BE2C (cell line): Measurements from ENCODE around the gene OPHN1.
"Not testable (repeated sequence)": the region's sequence is repeated elsewhere in the genome, so short reads cannot be mapped to it uniquely, and the experiment has no call there.

Source experiments
- DNase-seq: peaks from one replicate; pipeline ENCODE4 v3.0.0-alpha.2; 2020
- H3K27me3 ChIP-seq: fragments of 250-450 bp; sonication (Bioruptor Pico); 2 replicates; pipeline ENCODE4 v1.5.1; 2020; ENCODE audit warnings: mild to moderate bottlenecking
- H3K36me3 ChIP-seq: fragments of 250-450 bp; sonication (Bioruptor Pico); 2 replicates; pipeline ENCODE4 v1.5.1; 2020; ENCODE audit warnings: mild to moderate bottlenecking
- H3K4me1 ChIP-seq: fragments of 250-450 bp; sonication (Bioruptor Pico); 2 replicates; pipeline ENCODE4 v1.5.1; 2020
- H3K4me3 ChIP-seq: 2 replicates; pipeline ENCODE4 v1.5.1; 2011; ENCODE audit warnings: low read depth, low read length
- H3K9me3 ChIP-seq: fragments of 250-450 bp; sonication (Bioruptor Pico); 2 replicates; pipeline ENCODE4 v1.5.1; 2020
- CTCF ChIP-seq: IDR thresholded peaks from 2 replicates; pipeline ENCODE4 v1.5.1; 2012; ENCODE audit warnings: mild to moderate bottlenecking, low read depth, low read length

Gene OPHN1

GRCh38 chrX:68396953-68397352, 36.3 kb downstream of the OPHN1 start:
- no peak overlapping the region for H3K4me3 ChIP-seq
- H3K4me1 ChIP-seq: no peaks in the 10 kb centered on the region
- no peaks in the 10 kb centered on the region for H3K36me3 ChIP-seq
- TF ChIP-seq CTCF: no peak
- no peaks in the 10 kb centered on the region for H3K27me3 ChIP-seq
- DNase-seq: peak; percentile 1
- no peaks in the 10 kb centered on the region for H3K9me3 ChIP-seq

- not testable (repeated sequence) for H3K27me3 ChIP-seq, DNase-seq, H3K9me3 ChIP-seq, H3K4me1 ChIP-seq, H3K36me3 ChIP-seq, H3K4me3 ChIP-seq
Measured at GRCh38 chrX:68389419-68389960, 43.8 kb downstream of the OPHN1 start.

- Histone ChIP-seq H3K9me3 (no peaks in the 10 kb centered on the region), H3K36me3 (no peaks in the 10 kb centered on the region), H3K27me3 (no peaks in the 10 kb centered on the region), H3K4me3 (no peak overlapping the region), H3K4me1 (no peaks in the 10 kb centered on the region)
- no peak for DNase-seq
- TF ChIP-seq CTCF: no peak
Measured at GRCh38 chrX:68387776-68388175, 45.5 kb downstream of the OPHN1 start.

GRCh38 chrX:68383540-68383939, 49.8 kb downstream of the OPHN1 start:
- H3K4me1 ChIP-seq: no peaks in the 10 kb centered on the region

GRCh38 chrX:68377579-68377978, 55.7 kb downstream of the OPHN1 start:
- H3K27me3 ChIP-seq, H3K4me1 ChIP-seq, DNase-seq, H3K4me3 ChIP-seq, H3K9me3 ChIP-seq, H3K36me3 ChIP-seq: not testable (repeated sequence)

More at GRCh38 chrX:68383540-68383939, 49.8 kb downstream of the OPHN1 start:
- H3K36me3 ChIP-seq: no peaks in the 10 kb centered on the region
- no peaks in the 10 kb centered on the region for H3K27me3 ChIP-seq
- no peak for DNase-seq
- no peak overlapping the region for H3K4me3 ChIP-seq
- no peak for TF ChIP-seq CTCF
- no peaks in the 10 kb centered on the region for H3K9me3 ChIP-seq

- Histone ChIP-seq H3K36me3 (no peaks in the 10 kb centered on the region), H3K9me3 (no peaks in the 10 kb centered on the region), H3K4me1 (no peaks in the 10 kb centered on the region), H3K4me3 (no peak overlapping the region), H3K27me3 (no peaks in the 10 kb centered on the region)
- no peak for TF ChIP-seq CTCF
- DNase-seq: no peak
Measured at GRCh38 chrX:68376373-68376772, 56.9 kb downstream of the OPHN1 start.

- Histone ChIP-seq H3K4me3 (no peak overlapping the region), H3K36me3 (no peaks in the 10 kb centered on the region), H3K4me1 (no peaks in the 10 kb centered on the region), H3K9me3 (no peaks in the 10 kb centered on the region), H3K27me3 (no peaks in the 10 kb centered on the region)
- no peak for DNase-seq
- TF ChIP-seq CTCF: no peak
Measured at GRCh38 chrX:68375803-68376202, 57.5 kb downstream of the OPHN1 start.
